Adrenal gland (tissue), 5 donors: ENCODE results near the gene STN1.

Experiments used
- POLR2A ChIP-seq, 2 donors: fragments of 450-650 bp; IDR thresholded peaks; one replicate each; pipeline ENCODE4 v1.6.1; 2017; ENCODE audit warnings: antibody characterized with exemption in 2 of 2, mild to moderate bottlenecking in 2 of 2, moderate library complexity in 1 of 2
- TF ChIP-seq, protein P1 (sequence below), 6 experiments: fragments of 450-650 bp in 4 of 6; fragments of 200-600 bp in 2 of 6; sonication (generic) in 1 of 6; IDR thresholded peaks; 1 replicate in 5 of 6; 2 replicates in 1 of 6; pipeline versions ENCODE4 v1.5.1 to v1.8.0; 2016 to 2021; ENCODE audit warnings: antibody characterized with exemption in 6 of 6, mild to moderate bottlenecking in 2 of 6, moderate library complexity in 1 of 6
- donor health status: DM: no; HTN: no; CAD: no.

DNA sequence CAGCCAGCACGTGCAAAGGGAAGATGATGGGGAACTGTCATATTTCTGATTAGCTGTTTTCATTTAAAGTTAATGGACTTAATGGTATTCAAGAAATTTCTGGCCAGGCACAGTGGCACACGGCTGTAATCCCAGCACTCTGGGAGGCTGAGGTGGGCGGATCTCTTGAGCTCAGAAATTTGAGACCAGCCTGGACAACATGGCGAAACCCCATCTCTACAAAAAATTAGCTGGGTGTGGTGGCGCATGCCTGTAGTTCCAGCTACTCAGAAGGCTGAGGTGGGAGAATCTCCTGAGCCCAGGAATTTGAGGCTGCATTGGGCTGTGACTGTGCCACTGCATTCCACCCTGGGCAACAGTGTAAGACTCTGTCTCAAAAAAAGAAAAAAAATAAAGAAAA lies 18.7 kb downstream of the STN1 start:
- no peak for TF ChIP-seq POLR2A (IDR thresholded peaks at IDR 0.05)
- TF ChIP-seq, protein P1, sequence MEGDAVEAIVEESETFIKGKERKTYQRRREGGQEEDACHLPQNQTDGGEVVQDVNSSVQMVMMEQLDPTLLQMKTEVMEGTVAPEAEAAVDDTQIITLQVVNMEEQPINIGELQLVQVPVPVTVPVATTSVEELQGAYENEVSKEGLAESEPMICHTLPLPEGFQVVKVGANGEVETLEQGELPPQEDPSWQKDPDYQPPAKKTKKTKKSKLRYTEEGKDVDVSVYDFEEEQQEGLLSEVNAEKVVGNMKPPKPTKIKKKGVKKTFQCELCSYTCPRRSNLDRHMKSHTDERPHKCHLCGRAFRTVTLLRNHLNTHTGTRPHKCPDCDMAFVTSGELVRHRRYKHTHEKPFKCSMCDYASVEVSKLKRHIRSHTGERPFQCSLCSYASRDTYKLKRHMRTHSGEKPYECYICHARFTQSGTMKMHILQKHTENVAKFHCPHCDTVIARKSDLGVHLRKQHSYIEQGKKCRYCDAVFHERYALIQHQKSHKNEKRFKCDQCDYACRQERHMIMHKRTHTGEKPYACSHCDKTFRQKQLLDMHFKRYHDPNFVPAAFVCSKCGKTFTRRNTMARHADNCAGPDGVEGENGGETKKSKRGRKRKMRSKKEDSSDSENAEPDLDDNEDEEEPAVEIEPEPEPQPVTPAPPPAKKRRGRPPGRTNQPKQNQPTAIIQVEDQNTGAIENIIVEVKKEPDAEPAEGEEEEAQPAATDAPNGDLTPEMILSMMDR (IDR thresholded peaks at IDR 0.05), result no peak
